VCaP (cell line): ENCODE data around the gene GBE1.

ENCODE experiments used
- H3K27ac ChIP-seq: fragments of 450-650 bp; 2 replicates; pipeline ENCODE4 v1.5.1; 2017
- TF ChIP-seq, protein P1 (sequence below): fragments of 450-650 bp; conservative IDR thresholded peaks from 2 replicates; pipeline ENCODE4 v1.5.1; 2017; ENCODE audit warnings: mild to moderate bottlenecking, moderate library complexity

Gene GBE1

DNA sequence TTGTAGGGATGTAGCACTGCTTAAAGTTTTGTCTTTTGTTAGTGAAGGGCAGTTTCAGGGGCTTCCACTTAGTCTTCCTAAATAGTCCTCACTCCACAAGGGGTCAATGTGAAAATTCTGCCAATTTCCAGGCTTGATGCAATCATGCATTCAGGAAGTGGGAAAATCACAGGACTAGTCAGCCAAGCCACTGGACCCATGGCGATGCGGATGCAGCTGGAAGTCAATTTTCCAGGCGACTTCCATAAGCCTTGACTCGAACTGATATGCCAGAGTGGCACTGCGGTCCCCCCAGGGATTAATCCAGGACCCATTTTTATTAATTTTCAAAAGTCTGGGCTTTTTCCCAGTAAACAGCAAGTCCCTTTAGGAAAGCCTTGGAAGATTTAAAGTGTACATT lies 26.1 kb downstream of the GBE1 start:
- TF ChIP-seq, protein P1, sequence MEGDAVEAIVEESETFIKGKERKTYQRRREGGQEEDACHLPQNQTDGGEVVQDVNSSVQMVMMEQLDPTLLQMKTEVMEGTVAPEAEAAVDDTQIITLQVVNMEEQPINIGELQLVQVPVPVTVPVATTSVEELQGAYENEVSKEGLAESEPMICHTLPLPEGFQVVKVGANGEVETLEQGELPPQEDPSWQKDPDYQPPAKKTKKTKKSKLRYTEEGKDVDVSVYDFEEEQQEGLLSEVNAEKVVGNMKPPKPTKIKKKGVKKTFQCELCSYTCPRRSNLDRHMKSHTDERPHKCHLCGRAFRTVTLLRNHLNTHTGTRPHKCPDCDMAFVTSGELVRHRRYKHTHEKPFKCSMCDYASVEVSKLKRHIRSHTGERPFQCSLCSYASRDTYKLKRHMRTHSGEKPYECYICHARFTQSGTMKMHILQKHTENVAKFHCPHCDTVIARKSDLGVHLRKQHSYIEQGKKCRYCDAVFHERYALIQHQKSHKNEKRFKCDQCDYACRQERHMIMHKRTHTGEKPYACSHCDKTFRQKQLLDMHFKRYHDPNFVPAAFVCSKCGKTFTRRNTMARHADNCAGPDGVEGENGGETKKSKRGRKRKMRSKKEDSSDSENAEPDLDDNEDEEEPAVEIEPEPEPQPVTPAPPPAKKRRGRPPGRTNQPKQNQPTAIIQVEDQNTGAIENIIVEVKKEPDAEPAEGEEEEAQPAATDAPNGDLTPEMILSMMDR, result no peak
- no peak overlapping the region for H3K27ac ChIP-seq

DNA sequence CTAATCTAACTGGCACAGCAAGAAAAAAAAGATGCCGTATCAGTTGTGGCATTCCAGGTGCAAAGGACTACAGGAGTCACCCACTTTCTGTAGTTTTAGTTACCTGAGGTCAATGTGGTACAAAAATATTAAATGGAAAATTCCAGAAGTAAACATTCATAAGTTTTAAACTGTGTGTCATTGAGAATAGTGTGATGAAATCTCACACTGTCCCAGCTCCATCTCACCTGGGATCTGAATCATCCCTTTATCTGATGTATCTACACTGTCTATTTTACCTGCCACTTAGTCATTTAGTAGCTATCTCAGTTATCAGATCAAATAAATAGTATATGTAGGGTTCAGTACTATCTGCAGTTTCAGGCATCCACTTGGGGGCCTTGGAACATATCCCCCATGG lies 26.7 kb downstream of the GBE1 start:
- H3K27ac ChIP-seq, result no peak overlapping the region
- TF ChIP-seq, protein P1, result no peak

DNA sequence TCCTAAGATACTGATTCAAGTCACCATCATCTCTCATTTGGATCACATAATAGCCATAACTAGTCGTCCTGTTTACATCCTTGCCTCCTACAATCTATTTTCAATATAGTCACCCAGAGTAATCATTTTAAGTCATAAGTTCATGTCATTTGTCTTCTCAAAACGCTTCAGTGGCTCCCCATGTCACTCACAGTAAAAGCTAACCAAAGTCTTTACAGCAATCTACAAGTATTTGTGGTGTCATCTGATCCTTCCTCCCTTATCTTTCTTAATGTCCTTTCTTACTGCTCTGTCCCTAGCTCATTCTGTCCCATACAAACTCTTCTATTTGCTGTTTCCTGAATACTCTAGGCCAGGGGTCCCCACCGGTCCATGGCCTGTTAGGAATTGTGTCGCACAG lies 28.8 kb downstream of the GBE1 start:
- TF ChIP-seq, protein P1, result no peak
- H3K27ac ChIP-seq, result no peak overlapping the region

DNA sequence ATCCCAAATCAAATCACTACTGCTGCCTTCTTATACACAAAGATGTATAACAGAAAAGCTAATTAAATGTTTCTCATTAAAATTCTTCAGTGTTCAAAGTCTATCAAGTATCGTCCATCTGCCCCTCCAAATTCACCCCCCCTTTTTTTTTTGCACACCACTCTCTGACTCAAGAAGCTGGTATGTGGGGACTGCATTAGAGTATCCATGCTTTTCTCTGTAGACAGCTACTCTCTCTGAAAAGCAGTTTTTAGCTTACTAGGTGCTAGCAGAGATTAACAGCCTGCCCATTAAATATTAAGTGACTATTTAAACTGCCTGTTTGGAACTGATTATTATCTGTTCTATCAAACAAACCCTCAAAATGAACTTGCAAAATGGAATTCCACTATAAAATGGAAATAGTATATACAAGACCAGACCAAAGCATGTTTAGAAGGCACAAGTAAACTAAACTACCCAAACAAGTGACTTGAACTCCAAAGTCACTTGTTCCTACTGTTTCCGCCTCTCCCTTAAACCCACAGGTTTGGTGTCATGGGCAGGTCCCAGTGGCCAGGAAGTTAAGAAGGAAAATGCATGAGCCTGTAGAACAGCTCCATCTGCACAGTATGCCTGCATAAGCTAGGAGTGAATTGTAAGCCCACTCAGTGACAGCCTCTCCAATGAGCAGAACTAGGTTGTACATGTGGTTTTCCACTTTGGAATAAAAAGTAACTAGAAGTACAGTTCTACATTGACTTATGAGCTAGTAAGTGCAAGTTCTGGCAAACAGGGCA lies 32.5 kb downstream of the GBE1 start:
- TF ChIP-seq, protein P1, result no peak
- H3K27ac ChIP-seq, result peak overlapping the region; percentile 75

DNA sequence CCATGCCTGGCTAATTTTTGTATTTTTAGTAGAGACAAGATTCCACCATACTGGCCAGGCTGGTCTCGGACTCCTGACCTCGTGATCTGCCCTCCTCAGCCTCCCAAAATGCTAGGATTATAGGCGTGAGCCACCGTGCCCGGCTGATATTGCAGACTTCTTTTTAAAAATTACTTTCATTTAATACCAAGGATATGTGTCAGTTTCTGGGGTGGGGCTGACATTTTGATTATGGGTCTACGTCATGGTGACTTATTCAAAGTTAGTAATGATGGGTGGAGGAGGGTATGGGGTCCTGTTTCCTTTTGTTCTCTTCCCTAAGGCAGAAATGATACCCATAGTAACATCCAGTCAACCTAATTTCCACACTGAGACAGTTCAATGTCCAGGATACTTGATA lies 34.7 kb downstream of the GBE1 start:
- peak overlapping the region; percentile 75 for H3K27ac ChIP-seq
- TF ChIP-seq, protein P1, result no peak

DNA sequence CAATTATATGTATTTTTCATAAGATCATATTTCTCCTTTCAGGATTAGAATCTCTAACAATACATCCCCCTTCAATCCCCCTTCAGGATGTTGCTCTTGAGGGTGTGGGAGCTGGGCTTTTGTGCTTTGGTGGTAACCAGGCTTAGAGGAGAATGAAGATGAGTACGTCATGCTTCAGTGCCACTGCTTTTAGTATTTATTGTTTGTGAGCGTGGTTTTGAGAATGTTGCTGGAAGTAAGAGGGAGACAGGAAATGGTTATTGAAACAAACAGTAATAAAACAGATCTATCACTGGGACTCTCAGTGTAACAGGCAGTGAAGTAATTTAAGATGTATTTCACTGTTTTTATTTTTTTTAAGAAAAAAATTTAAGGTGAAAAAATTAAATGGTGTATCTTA lies 35.3 kb downstream of the GBE1 start:
- peak overlapping the region; percentile 75 for H3K27ac ChIP-seq
- TF ChIP-seq, protein P1, result no peak

DNA sequence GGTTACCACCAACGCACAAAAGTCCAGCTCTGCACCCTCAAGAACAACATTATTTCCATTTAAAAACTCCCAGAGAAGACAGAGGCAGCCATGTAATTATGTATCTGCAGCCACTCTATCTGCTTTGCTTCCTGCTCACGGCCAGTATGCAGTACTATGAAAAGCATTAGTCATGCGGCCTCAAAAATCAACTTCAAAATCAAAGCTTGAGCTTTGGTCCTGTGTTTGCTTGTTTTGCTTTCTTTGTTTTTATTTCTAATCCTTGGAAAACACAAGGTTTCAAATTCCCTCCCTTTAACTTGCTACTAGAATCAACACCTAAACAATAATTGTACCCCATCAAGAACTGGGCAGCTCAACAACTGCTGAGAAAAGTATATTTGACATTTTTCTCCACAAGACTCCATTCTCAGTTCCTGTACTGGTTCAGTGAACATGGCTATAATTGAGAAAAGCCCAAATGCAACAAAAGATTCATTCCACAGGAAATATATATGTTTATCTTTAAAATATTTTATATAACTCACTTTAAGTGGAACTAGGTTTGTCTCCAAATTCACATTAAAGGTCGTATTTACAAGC lies 37.6 kb downstream of the GBE1 start:
- TF ChIP-seq, protein P1, result no peak
- H3K27ac ChIP-seq, result peak overlapping the region; percentile 30; the same call in 1 of the 2 replicates
